H1 (cell line): ENCODE measurements around the gene RBM17. TPM values are rescaled to one million over a fixed set of nuclear protein-coding genes. Genes with fewer than 3 reads are reported as not detected.

Experiments used
- CTCF ChIA-PET: fragments of 300-600 bp; sonication (Branson Sonifier 250); formaldehyde crosslinking; loops from one replicate; lab custom pipeline; 2021; ENCODE audit not compliant: partially characterized antibody; lab: Charles Lee
- POLR2A ChIA-PET: fragments of 300-600 bp; sonication (Branson Sonifier 250); formaldehyde crosslinking; loops from one replicate; lab custom pipeline; 2021; ENCODE audit warnings: inconsistent platforms; ENCODE audit not compliant: partially characterized antibody; lab: Charles Lee
- DNase-seq, 2 experiments: peaks; one replicate each; pipeline versions ENCODE4 v3.0.0 to v3.0.0-alpha.2; 2010 to 2022; ENCODE audit warnings: low spot score in 2 of 2, low read depth in 1 of 2, mixed read lengths in 1 of 2
- FAIRE-seq: peaks from 2 replicates; lab custom pipeline; 2011; peaks lifted over from hg19 to GRCh38; lab: Jason Lieb, UNC
- H2AFZ ChIP-seq: 2 replicates; pipeline ENCODE4 v1.8.1; 2012; ENCODE audit warnings: low read length, inconsistent platforms
- H2AK5ac ChIP-seq: 2 replicates; pipeline ENCODE4 v1.6.1; 2013; ENCODE audit warnings: low read depth, low read length
- H2BK120ac ChIP-seq: replicated peaks from 2 replicates; pipeline ENCODE3; 2013; ENCODE audit warnings: low read depth, low read length, inconsistent platforms
- H2BK12ac ChIP-seq: 2 replicates; pipeline ENCODE4 v1.6.1; 2013; ENCODE audit warnings: low read depth, low read length
- H2BK15ac ChIP-seq: 2 replicates; pipeline ENCODE4 v1.6.1; 2013; ENCODE audit warnings: low read length
- H2BK20ac ChIP-seq: 2 replicates; pipeline ENCODE4 v1.6.1; 2013; ENCODE audit warnings: low read length
- H2BK5ac ChIP-seq: 2 replicates; pipeline ENCODE4 v1.6.1; 2013; ENCODE audit warnings: low read depth, low read length
- H3K14ac ChIP-seq: 2 replicates; pipeline ENCODE4 v1.6.1; 2013; ENCODE audit warnings: inconsistent platforms; ENCODE audit not compliant: insufficient read length
- H3K18ac ChIP-seq: 2 replicates; pipeline ENCODE4 v1.6.1; 2013; ENCODE audit warnings: low read length; ENCODE audit errors: extremely low read depth
- H3K23ac ChIP-seq: 2 replicates; pipeline ENCODE4 v1.6.1; 2013; ENCODE audit warnings: inconsistent platforms; ENCODE audit not compliant: insufficient read length
- H3K23me2 ChIP-seq: 2 replicates; pipeline ENCODE4 v1.6.1; 2013; ENCODE audit warnings: low read depth, low read length
- H3K27ac ChIP-seq: 2 replicates; pipeline ENCODE4 v1.6.1; 2011; ENCODE audit warnings: low read depth, low read length, inconsistent platforms
- H3K27me3 ChIP-seq, 4 experiments: replicated peaks in 1 of 4; 1 replicate in 1 of 4; 2 replicates in 3 of 4; pipeline versions ENCODE4 v1.6.1 to v1.8.1; 2011 to 2013; ENCODE audit warnings: low read length in 3 of 4, mild to moderate bottlenecking in 3 of 4, inconsistent platforms in 2 of 4, mixed read lengths in 2 of 4, moderate library complexity in 1 of 4; ENCODE audit not compliant: control insufficient read depth in 3 of 4, insufficient read depth in 3 of 4; ENCODE audit errors: extremely low read depth in 1 of 4
- H3K36me3 ChIP-seq, 4 experiments: 2 replicates each; pipeline versions ENCODE4 v1.6.1 to v1.8.1; 2011 to 2013; ENCODE audit warnings: mild to moderate bottlenecking in 4 of 4, low read length in 3 of 4, moderate library complexity in 2 of 4, control low read depth in 1 of 4, inconsistent platforms in 1 of 4; ENCODE audit not compliant: insufficient read depth in 4 of 4, control insufficient read depth in 2 of 4
- H3K4ac ChIP-seq: replicated peaks from 2 replicates; pipeline ENCODE3; 2013; ENCODE audit warnings: low read length, low read depth, mixed read lengths, inconsistent platforms; ENCODE audit not compliant: insufficient read length
- H3K4me1 ChIP-seq, 4 experiments: replicated peaks in 1 of 4; 1 replicate in 1 of 4; 2 replicates in 3 of 4; pipeline versions ENCODE4 v1.6.1 to v1.8.1; 2011 to 2013; ENCODE audit warnings: low read length in 3 of 4, inconsistent platforms in 2 of 4, mixed read lengths in 1 of 4; ENCODE audit not compliant: insufficient read depth in 4 of 4, control insufficient read depth in 3 of 4
- H3K4me2 ChIP-seq, 2 experiments: 2 replicates each; pipeline versions ENCODE4 v1.6.1 to v1.8.1; 2011 to 2013; ENCODE audit warnings: low read depth in 2 of 2, low read length in 2 of 2, control low read depth in 1 of 2, inconsistent platforms in 1 of 2, mild to moderate bottlenecking in 1 of 2; ENCODE audit not compliant: insufficient read depth in 1 of 2
- H3K4me3 ChIP-seq, 4 experiments: fragments of 200-600, 300-600 bp in 1 of 4; sonication (generic), shearing (Covaris generic), sonication (Bioruptor Twin) in 1 of 4; 2 replicates each; pipeline versions ENCODE4 v1.5.1 to v1.8.1; 2011 to 2016; ENCODE audit warnings: low read length in 4 of 4, low read depth in 3 of 4, control low read depth in 2 of 4, inconsistent platforms in 2 of 4, mild to moderate bottlenecking in 2 of 4, mixed read lengths in 1 of 4, moderate library complexity in 1 of 4; ENCODE audit not compliant: insufficient read depth in 2 of 4; ENCODE audit errors: extremely low read depth in 1 of 4
- H3K56ac ChIP-seq: replicated peaks from 2 replicates; pipeline ENCODE3; 2013; ENCODE audit warnings: low read depth, mild to moderate bottlenecking, mixed read lengths, low read length, inconsistent platforms; ENCODE audit not compliant: insufficient read length
- H3K79me1 ChIP-seq: 2 replicates; pipeline ENCODE4 v1.6.1; 2013; ENCODE audit warnings: low read depth, low read length, control low read depth
- H3K79me2 ChIP-seq, 2 experiments: 2 replicates each; pipeline versions ENCODE4 v1.6.1 to v1.8.1; 2012 to 2013; ENCODE audit warnings: low read length in 2 of 2, mild to moderate bottlenecking in 2 of 2, inconsistent platforms in 1 of 2; ENCODE audit not compliant: insufficient read depth in 2 of 2, control insufficient read depth in 1 of 2
- H3K9ac ChIP-seq, 4 experiments: replicated peaks in 1 of 4; 1 replicate in 1 of 4; 2 replicates in 3 of 4; pipeline versions ENCODE4 v1.6.1 to v1.8.1; 2011 to 2013; ENCODE audit warnings: low read depth in 3 of 4, low read length in 3 of 4, control low read depth in 2 of 4, mild to moderate bottlenecking in 2 of 4, moderate library complexity in 2 of 4, inconsistent platforms in 1 of 4; ENCODE audit errors: extremely low read depth in 1 of 4
- H3K9me3 ChIP-seq, 2 experiments: 2 replicates each; pipeline versions ENCODE4 v1.6.1 to v1.8.1; 2012 to 2013; ENCODE audit warnings: mild to moderate bottlenecking in 2 of 2, moderate library complexity in 2 of 2, control low read depth in 1 of 2, inconsistent platforms in 1 of 2, low read depth in 1 of 2, low read length in 1 of 2, mixed read lengths in 1 of 2; ENCODE audit not compliant: insufficient read depth in 2 of 2
- H4K20me1 ChIP-seq, 2 experiments: replicated peaks in 1 of 2; 2 replicates each; pipeline versions ENCODE3 to v1.8.1; 2011 to 2013; ENCODE audit warnings: inconsistent platforms in 2 of 2, low read length in 2 of 2, mild to moderate bottlenecking in 1 of 2; ENCODE audit not compliant: insufficient read depth in 2 of 2, control insufficient read depth in 1 of 2
- H4K5ac ChIP-seq: 2 replicates; pipeline ENCODE4 v1.6.1; 2013; ENCODE audit warnings: low read length, low read depth, mixed read lengths, inconsistent platforms; ENCODE audit not compliant: insufficient read length
- H4K8ac ChIP-seq: 2 replicates; pipeline ENCODE4 v1.8.0; 2013; ENCODE audit warnings: mild to moderate bottlenecking, moderate library complexity, low read length, inconsistent platforms; ENCODE audit not compliant: insufficient read depth; ENCODE audit errors: extremely low read depth
- H4K91ac ChIP-seq: replicated peaks from 2 replicates; pipeline ENCODE3; 2013; ENCODE audit warnings: low read length, mixed read lengths, inconsistent platforms; ENCODE audit not compliant: insufficient read length
- ASH2L ChIP-seq: fragments of 200-600, 300-600 bp; sonication (generic); IDR thresholded peaks from one replicate; pipeline ENCODE4 v1.7.1; 2017; ENCODE audit warnings: low read length
- BACH1 ChIP-seq: IDR thresholded peaks from 2 replicates; pipeline ENCODE4 v1.6.1; 2012; ENCODE audit warnings: low read length, improper control_type of control experiment
- CBX5 ChIP-seq: fragments of 300-800, 300-1000 bp; sonication (generic); IDR thresholded peaks from 2 replicates; pipeline ENCODE4 v1.7.1; 2016; ENCODE audit warnings: antibody characterized with exemption, low read length, low read depth
- GTF2F1 ChIP-seq: IDR thresholded peaks from 2 replicates; pipeline ENCODE4 v1.6.1; 2012; ENCODE audit warnings: low read depth, low read length, improper control_type of control experiment, borderline replicate concordance
- SP1 ChIP-seq: IDR thresholded peaks from 2 replicates; pipeline ENCODE4 v1.6.1; 2011; ENCODE audit warnings: low read depth, low read length
- TCF12 ChIP-seq: IDR thresholded peaks from 2 replicates; pipeline ENCODE4 v1.6.1; 2011; ENCODE audit warnings: low read depth, mild to moderate bottlenecking, low read length
- WGBS, 2 experiments: shearing (Covaris generic) in 1 of 2; methylation state at CpG; one replicate each; pipeline versions ENCODE4 v1.1.6 to v1.1.7; 2013 to 2015; ENCODE audit warnings: low lambda C conversion rate in 2 of 2, mixed read lengths in 2 of 2, inconsistent platforms in 1 of 2, low coverage in 1 of 2, missing lambda C conversion rate in 1 of 2; ENCODE audit not compliant: insufficient replicate concordance in 2 of 2, insufficient coverage in 1 of 2, insufficient read length in 1 of 2; ENCODE audit errors: extremely low coverage in 1 of 2, missing lambda C conversion rate in 1 of 2; 5-methylcytosine and 5-hydroxymethylcytosine counted together
- polyA plus RNA-seq, 7 experiments: library from polyadenylated mRNA; depleted of rRNA in 3 of 7; stranded (reverse) in 5 of 7; unstranded in 2 of 7; fragments of >200 nt in 5 of 7; fragments of 200-250 nt in 2 of 7; gene quantifications; 1 replicate in 5 of 7; 2 replicates in 1 of 7; 4 replicates in 1 of 7; pipeline versions ENCODE4 v1.2.1 to v1.2.3, GENCODE V29; 2011 to 2013; ENCODE audit warnings: missing spikeins in 2 of 7, mixed read lengths in 2 of 7
- total RNA-seq: library from RNA; stranded (reverse); fragmentation: NEBNext Ultra II Directional; extraction: Animal tissue kit (Norgen Biotek cat#: 25700); gene quantifications from 2 replicates; pipeline ENCODE4 v1.2.1, GENCODE V29; 2021
- TF ChIP-seq, protein P1 (sequence below), 3 experiments: IDR thresholded peaks; 1 replicate in 2 of 3; 2 replicates in 1 of 3; pipeline versions ENCODE4 v1.5.1 to v1.6.1; 2011; ENCODE audit warnings: low read length in 3 of 3, mild to moderate bottlenecking in 3 of 3, inconsistent platforms in 2 of 3, low read depth in 1 of 3, moderate library complexity in 1 of 3; ENCODE audit not compliant: insufficient read depth in 1 of 3; ENCODE audit errors: control extremely low read depth in 1 of 3

The RBM17 gene
- total and polyA plus RNA-seq, 2 of the 8 experiments (the other 6 are each of a cell fraction or from before 2014, with no cell fraction given) = 15.7 to 128 TPM

DNA sequence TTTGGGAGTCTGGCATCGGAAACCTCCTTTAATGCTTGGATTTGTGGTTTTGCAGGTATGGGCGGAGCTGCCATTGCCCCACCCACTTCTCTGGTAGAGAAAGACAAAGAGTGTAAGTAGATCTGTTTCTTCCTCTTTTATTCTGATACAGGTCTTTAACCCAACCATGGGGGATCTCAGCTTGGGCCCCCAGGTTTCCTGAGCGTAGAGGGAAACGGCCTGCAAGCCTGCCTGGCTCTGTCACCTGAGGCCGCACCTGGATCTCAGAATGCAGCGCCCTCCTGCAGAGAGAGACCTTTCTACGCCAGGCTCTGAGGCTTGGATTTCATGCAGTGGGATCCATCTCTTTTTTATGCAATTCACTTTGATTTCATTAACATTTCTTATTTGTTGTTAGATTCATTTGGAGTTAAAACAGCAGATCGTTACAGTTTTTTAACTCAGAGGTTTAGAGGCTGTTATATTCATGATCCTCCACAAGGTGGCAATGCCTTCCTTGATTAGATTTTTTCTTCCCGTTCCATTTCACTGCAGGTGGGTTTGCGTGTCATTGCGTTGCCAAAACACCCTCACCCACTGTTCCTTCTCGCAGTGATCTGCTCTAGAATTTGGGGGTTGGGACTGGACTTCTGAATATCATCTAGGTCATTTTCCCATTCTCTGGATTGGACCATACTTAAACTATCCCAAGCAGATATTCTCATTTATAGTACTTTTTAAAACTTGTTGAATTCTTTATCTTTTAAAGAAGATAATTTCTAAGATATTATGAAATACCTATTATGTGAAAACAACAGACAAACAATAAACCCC lies 20.0 kb downstream of the RBM17 start:
- no peak overlapping the region for H3K27ac ChIP-seq
- H3K4ac ChIP-seq = no peak overlapping the region
- CTCF ChIA-PET = interaction anchor here (0.8 to 3.2 kb wide), 9 partner anchors 13 to 293 kb away, joined by 3 to 21 read pairs (median 6); no protein-coding TSS in a partner anchor
- peaks cover 3% of the 10 kb centered on the region; the same call in 1 of the 2 replicates for H3K79me1 ChIP-seq
- peaks cover 16 to 67% (median 44%) of the 10 kb centered on the region in 4 experiments for H3K36me3 ChIP-seq
- H3K9me3 ChIP-seq = no peaks in the 10 kb centered on the region
- no peak overlapping the region for H4K8ac ChIP-seq
- H2BK20ac ChIP-seq = no peak overlapping the region
- 14% methylated on average over 12 of the region's 12 CpGs; no CpG with 5 or more reads in 1 of the 2 experiments for WGBS, 2 experiments
- peak overlapping the region; percentile 6 to 31; a peak in 2 of 4 replicates for H3K4me2 ChIP-seq
- H2BK12ac ChIP-seq = no peak overlapping the region
- peaks cover 9 to 14% of the 10 kb centered on the region in 2 experiments for H4K20me1 ChIP-seq
- no peak overlapping the region for H3K23ac ChIP-seq
- no peak overlapping the region for H3K18ac ChIP-seq
- no peak overlapping the region for H3K9ac ChIP-seq
- no peaks in the 10 kb centered on the region for H3K27me3 ChIP-seq
- no peak overlapping the region for H3K14ac ChIP-seq
- no peak overlapping the region for H2BK5ac ChIP-seq
- H3K79me2 ChIP-seq = peaks cover 0 to 13% of the 10 kb centered on the region in 2 experiments; a peak in 2 of 4 replicates
- H2AK5ac ChIP-seq = no peak overlapping the region
- no peak overlapping the region for H2AFZ ChIP-seq
- H2BK15ac ChIP-seq = no peak overlapping the region
- H3K23me2 ChIP-seq = no peaks in the 10 kb centered on the region
- peak; percentile 87 for FAIRE-seq
- H3K4me3 ChIP-seq = peak overlapping the region in 1 of 4 experiments; percentile 19; a peak in 1 of 8 replicates
- no peak overlapping the region for H4K5ac ChIP-seq
- DNase-seq = peak in 1 of 2 experiments; percentile 49
- H4K91ac ChIP-seq = no peak overlapping the region
- H3K56ac ChIP-seq = no peak overlapping the region
- H3K4me1 ChIP-seq = peaks cover 4 to 21% (median 10%) of the 10 kb centered on the region in 4 experiments; a peak in 4 of 7 replicates
- H2BK120ac ChIP-seq = no peak overlapping the region
- POLR2A ChIA-PET = interaction anchor here (1.6 kb wide), 1 partner anchor 94 kb away, joined by 10 read pairs; the partner anchor contains the start of gene PFKFB3
- TF ChIP-seq, protein P1, sequence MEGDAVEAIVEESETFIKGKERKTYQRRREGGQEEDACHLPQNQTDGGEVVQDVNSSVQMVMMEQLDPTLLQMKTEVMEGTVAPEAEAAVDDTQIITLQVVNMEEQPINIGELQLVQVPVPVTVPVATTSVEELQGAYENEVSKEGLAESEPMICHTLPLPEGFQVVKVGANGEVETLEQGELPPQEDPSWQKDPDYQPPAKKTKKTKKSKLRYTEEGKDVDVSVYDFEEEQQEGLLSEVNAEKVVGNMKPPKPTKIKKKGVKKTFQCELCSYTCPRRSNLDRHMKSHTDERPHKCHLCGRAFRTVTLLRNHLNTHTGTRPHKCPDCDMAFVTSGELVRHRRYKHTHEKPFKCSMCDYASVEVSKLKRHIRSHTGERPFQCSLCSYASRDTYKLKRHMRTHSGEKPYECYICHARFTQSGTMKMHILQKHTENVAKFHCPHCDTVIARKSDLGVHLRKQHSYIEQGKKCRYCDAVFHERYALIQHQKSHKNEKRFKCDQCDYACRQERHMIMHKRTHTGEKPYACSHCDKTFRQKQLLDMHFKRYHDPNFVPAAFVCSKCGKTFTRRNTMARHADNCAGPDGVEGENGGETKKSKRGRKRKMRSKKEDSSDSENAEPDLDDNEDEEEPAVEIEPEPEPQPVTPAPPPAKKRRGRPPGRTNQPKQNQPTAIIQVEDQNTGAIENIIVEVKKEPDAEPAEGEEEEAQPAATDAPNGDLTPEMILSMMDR (IDR thresholded peaks at IDR 0.05; ENCODE audit: control extremely low read depth in 1 of 3, insufficient read depth in 1 of 3, low read depth in 1 of 3, low read length in 3 of 3) = peak in 2 of 3 experiments; percentile 47 to 57; a peak in 3 of 4 replicates
- TF ChIP-seq SP1 = 0 out of 2 replicates have a peak, but pooled peaks have one; percentile 31
- TF ChIP-seq TCF12 = peak; percentile 79; the same call in 1 of the 2 replicates
- TF ChIP-seq ASH2L = peak; percentile 41
- TF ChIP-seq GTF2F1 = no peak
- no peak for TF ChIP-seq CBX5
- TF ChIP-seq BACH1 = 0 out of 2 replicates have a peak, but pooled peaks have one; percentile 21
